Glomerular visceral epithelial cell (primary cell): ENCODE data around the gene PGA3.
"Not testable (repeated sequence)": the region's sequence is repeated elsewhere in the genome, so short reads cannot be mapped to it uniquely, and the experiment has no call there.

Source experiments
- DNase-seq: peaks from one replicate; pipeline ENCODE4 v3.0.0-alpha.2; 2016; ENCODE audit errors: extremely low spot score

Gene PGA3

GRCh38 chr11:61250796-61251765 lies 47.8 kb downstream of the PGA3 start:
- DNase-seq: peak; percentile 22

DNA sequence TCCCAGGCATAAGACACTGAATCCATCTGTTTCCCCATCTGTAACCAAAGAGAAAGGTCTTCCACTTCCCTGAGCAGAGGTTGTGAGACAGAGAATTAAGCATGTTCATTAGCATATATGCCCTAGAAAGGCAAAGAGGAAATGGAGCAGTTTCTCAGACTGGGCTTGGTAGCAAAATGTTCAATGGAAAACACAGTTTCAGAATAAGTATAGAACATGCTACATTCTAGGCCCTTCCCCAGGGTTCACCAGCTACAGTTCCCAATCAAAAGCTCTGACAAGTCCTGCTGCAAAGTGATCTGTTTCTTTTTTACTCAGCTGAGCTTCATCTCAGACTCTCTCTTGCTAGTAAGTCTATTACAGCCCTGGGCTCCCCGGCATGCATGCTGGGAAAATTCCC lies 49.0 kb downstream of the PGA3 start:
- not testable (repeated sequence) for DNase-seq

GRCh38 chr11:61254403-61255025 lies 51.2 kb downstream of the PGA3 start:
- peak; percentile 57 for DNase-seq

DNA sequence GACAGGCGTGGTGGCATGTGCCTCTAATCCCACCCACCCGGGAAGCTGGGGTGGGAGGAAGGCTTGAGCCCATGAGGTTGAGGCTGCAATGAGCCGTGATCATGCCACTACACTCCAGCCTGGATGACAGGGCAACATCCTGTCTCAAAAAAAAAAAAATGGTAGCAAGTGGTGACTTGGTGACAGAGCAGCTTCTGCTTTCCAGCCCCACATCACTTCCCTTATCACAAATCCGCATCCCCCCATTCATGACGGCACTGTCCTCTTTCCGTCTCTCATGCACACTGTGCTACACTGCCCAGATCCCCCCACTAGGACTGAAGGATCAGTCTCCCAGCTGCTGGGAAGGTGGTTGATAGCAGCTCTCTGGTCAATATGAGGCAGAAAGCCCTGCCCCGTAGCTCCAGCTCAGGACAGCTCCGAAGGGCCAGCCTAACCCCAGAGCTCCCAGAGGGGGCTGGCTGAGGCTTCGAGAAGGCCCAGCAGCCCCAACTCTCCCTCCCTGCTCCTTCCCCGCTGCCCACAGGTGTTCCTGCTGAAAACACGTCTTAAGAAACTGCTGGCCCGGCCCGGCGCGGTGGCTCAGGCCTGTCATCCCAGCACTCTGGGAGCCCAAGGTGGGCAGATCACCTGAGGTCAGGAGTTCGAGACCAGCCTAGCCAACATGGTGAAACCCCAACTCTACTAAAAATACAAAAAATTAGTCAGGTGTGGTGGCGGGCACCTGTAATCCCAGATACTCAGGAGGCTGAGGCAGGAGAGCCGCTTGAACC lies 53.6 kb downstream of the PGA3 start:
- DNase-seq: no peak

DNA sequence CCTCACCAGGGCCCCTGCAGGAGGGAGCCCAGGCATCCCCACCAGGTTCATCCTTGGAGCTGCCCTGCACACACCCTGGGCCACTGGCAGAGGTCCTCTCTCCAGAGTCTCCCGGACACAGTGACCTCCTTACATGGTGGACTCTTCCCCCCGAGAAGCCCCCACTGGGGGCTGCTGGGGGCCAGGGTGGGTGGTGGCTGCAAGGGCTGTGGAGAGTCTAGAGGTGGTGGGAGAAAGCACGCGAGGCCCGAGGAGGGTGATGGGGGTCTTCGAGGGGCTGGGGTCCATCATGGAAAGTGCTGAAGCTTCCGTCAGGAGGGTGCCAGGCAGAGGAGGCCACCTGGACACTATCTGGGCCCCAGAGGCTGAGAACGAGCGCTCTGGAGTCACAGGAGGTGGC lies 55.2 kb downstream of the PGA3 start:
- DNase-seq: no peak

GRCh38 chr11:61259363-61259762 lies 56.0 kb downstream of the PGA3 start:
- no peak for DNase-seq
